CD4-positive, alpha-beta T cell treated with Interleukin-10 for 1 hour (primary cell): ENCODE data around the gene DTYMK.

Source experiments
- DNase-seq: peaks from one replicate; pipeline ENCODE4 v3.0.0-alpha.2; 2020

Gene DTYMK

GRCh38 chr2:241703032-241703604 is 16.5 kb upstream of the DTYMK start:
- no peak for DNase-seq

DNA sequence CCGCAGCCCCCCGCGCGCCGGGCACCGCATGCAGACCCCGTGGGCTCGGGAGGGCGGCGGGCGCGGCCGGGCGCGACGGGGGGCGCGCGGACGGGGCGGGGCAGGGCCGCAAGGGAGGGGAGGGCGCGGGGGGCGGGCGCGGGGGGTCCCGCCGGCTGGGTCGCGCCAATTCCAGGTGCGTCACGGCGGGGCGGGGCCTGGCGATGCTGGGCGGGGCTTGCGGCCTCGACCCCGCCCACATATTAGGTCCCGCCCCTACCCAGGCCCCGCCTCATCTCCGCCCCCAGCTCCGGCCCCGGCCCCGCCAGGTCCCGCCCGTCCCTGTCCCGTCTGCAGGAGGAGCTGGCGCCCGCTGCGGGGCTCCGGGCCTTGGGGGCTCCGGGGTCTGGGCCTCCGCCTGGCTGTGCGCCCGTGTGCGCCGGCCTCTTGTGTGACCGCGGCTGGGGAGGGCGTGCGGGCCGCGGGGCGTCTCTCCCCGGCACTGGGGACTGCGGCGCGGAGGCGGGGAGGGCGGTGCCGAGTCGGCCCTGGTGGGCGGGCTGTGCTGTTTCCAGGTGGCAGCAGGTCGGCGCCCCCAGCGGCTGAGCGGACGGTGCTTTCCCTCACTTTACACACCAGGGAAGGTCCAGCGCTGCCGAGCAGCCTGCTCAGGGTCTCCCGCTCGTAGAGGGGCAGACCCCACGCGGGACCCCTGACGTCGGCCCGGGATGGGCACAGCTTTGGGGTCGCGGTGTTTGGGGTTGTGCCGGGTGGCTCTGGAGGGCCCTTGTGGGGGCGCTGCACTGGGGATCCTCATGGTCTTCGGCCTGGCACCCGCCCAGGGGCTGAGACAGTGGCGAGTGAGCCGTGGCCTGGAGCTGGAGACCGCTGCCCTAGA is 15.8 kb upstream of the DTYMK start:
- DNase-seq: peak; percentile 89

DNA sequence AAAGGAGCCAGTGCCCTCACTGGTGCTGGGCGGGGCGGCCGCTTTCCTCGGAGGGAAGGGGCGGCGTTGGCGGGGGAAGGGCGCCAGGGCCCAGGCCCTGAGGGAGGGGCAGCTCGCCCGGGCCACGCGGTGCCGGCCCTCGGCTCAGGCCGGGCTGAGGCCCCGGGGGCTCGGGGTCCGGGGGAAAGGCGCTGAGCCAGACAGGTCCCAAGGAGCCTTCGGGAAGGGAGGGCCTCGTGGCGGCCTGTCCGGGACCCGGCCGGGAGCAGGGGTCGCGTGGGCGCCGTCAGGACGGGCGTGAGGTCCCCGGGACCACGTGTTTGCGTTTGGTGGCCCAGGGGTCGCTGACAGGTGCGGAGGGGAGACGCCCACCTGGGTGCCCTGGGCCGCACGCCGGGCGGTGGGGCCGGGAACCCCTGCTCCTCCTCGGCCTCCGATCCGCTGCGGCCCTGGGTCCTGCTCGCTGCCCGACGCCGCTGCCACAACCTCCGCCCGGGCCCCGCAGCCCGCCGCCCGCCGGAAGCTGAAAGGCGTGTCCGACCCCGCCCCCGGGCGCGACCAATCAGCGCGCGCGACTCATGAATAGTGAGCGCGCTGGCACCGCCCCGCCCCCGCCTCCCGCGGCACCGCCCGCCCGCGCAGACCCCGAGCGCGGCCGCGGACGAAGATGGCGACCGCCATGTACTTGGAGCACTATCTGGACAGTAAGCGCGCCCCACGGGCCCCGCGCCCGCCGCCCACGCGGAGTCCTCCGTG is 15.0 kb upstream of the DTYMK start, which contains the start of gene ING5:
TSS of gene ING5 (plus strand) at position 641 of the 756 bp plus-strand sequence. CDS start at position 668, 27 bp downstream.
- peak; percentile 96 for DNase-seq

DNA sequence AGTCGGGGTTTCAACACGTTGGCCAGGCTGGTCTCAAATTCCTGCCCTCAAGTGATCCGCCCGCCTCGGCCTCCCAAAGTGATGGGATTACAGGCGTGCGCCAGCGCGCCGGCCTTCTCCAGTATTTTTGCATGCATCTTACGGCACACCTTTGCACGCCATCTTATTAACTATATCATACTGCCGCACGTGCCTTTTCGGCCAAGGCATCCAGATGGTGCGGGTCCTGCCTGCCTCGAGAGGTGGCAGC is 14.5 kb upstream of the DTYMK start:
- DNase-seq: peak; percentile 90

- no peak for DNase-seq
Observed at GRCh38 chr2:241695651-241696050, 9.0 kb upstream of the DTYMK start.

DNA sequence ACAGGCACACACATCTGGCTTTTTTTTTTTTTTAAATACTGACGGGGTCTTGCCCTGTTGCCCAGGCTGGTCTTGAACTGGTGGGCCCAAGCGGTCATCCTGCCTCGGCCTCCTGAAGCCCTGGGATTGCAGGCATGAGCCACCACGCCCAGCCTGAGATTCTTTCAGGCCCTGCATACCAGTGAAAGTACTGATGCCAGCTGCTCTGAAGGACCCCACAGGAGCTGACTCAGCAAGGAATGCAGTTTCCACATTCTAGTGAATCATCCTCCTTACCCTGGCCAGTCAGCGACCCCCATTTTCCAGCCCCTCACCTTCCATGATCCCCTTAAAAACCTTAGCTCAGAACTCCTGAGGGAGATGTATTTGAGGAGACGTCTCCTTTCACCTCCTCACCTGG is 5.8 kb upstream of the DTYMK start:
- no peak for DNase-seq

DNA sequence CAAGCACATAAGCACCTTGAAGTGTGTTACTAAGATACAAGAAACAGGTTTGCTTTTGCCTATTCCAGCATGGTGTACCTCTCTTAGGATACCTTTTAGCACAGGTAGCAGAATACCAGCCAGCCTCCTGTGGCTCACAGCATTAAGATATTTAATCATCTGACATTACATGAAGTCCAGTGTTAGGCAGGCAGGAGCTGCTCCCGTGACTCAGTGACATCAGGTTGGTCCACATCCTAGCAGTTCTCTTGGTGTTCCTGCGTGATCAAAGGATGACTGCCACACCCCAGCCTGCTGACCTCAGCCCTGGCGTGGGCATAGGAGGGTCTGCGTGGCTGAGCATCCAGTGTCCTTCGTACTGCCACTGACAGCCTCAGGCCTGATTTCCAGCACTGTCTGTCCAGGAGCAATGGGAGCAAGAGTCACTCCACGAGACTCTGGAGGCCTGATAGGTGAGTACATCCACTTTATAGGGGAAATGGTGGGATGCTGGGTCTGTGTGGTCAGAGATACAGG is 3.6 kb upstream of the DTYMK start:
- no peak for DNase-seq

- DNase-seq: no peak
Observed at GRCh38 chr2:241689306-241689705, 2.7 kb upstream of the DTYMK start.

DNA sequence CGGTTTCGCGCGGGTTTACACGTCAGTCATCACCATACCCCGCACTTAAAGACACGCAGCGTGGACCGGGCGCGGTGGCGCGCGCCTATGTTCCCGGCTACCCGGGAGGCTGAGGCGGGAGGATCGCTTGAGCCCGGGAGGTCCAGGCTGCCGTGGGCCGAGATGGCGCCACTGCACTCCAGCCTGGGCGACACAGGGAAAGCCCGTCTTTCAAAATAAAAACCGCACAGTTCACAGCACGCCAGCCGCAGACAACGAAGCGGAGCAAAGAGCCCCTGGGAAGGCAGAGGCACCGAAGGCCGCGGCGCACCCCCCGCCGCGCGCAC is 328 bp downstream of the DTYMK start:
- DNase-seq: no peak

DNA sequence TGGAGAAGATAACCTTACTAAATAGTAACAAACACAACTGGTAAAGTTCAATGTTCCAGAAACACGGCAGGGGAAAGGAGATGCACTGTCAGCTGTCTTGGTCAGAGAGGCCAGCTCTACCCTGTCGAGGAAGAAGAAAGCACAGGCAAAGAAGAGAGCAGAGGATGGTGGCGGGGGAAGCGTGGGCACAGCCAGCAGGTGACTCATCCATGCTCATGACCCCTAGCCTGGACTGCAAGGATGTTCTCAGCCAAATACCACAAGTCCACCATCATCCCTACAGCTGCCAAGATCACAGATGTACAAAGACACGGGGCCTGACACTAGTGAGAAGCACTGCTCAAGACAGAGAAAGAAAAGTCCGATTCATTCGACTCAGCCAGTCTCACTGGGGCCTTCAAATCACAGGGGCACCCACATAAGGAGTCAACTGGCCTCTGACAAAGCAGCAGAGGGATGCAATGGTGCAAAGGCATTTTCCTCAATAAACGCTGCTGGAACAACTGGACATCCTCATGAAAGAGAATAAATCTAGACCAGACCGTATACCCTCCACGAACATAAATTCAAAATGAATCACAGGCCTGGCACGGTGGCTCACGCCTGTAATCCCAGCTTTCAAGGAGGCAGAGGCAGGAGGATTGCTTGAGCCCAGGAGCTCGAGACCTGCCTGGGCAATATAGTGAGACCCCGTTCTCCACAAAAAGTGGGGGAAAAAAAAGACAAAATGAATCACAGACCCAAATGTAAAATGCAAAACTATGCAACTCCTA is 5.6 kb downstream of the DTYMK start:
- no peak for DNase-seq

DNA sequence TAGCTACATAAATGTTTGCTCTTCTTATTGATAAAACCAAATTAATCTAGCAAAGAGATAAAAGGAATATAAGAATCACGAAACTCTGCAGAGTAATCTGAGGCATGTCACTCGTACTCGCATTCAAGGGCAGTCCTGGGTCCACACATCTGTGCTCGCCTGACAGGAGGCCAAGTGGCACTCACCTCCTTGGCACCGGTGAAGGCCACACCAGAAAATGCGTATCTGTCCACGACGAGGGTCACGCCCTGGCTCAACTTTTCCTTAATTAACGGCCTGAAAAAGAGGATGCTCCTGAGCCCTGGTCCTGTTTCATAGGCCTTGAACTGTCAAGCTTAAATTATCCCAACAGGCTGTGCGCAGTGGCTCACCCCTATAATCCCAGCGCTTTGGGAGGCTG is 6.6 kb downstream of the DTYMK start:
- no peak for DNase-seq

GRCh38 chr2:241678784-241679540 is 7.7 kb downstream of the DTYMK start:
- no peak for DNase-seq

- no peak for DNase-seq
Observed at GRCh38 chr2:241678307-241678706, 8.3 kb downstream of the DTYMK start.

- no peak for DNase-seq
Observed at GRCh38 chr2:241677392-241677791, 9.2 kb downstream of the DTYMK start.

DNA sequence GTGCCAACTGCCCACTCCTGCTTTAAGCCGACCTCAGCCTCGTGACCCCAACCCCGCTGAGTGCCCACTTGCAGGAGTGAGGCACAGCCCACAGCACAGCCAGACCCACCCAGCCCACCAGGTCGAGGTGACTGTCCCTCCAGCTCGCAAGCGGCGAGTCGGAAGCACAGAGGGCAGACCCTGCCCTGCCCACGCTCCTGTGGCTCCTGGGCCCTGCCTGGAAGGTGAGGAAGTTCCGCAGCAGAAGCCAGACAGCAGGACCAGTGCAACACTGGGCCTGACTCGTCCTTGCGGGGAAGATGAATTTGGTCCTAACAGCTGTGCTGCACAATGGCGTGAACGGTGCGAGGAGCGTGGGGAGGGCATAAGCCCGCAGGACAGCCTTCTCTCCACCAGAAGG is 9.9 kb downstream of the DTYMK start:
- no peak for DNase-seq

DNA sequence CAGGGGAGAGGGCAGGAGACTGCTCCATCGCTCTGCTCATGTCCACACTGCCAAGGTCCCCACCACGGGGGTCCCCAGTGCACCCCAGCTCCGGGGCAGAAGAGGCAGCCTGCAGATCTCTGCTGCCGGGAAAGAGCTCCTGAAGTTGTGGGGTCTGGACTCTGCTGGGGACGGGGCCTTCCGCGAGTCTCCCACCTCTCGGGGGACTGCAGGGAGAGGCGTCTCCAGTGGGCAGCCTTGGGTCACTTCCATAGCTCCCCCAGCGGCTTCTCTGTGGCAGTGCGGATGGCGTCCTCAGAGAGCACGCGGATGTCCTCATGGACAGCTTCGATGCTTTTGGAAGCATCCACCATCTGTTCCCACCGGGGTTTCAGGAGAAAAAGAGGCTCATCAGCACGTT is 10.7 kb downstream of the DTYMK start:
- DNase-seq: no peak

GRCh38 chr2:241673797-241674725 is 12.6 kb downstream of the DTYMK start:
- DNase-seq: no peak

DNA sequence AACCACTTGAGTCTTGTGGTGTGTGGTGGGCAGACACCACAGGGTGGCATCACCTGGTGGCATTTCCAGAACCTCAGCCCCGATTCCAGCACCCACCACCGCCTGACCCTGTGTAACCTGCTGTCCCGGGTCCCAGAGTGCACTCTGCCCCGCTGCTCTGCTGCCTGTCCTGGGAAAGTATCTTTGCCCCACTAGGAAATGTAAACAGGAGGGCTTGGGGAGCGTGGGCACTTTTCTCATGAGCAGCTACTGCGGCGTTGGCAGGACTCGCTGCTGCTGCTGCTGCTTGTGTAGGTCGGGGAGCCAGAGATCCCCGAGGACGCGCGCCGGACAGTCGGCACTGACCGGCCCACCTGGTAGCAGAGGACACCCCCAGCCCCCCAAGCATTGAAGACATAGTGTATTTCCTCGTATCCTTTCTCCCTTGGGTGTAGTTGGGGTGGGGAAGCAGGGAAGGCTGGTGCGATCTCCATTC is 13.4 kb downstream of the DTYMK start:
- DNase-seq: peak; percentile 8

- no peak for DNase-seq
Observed at GRCh38 chr2:241672243-241673188, 14.1 kb downstream of the DTYMK start.
